ENCODE data around the gene COL11A2.

The COL11A2 gene

DNA sequence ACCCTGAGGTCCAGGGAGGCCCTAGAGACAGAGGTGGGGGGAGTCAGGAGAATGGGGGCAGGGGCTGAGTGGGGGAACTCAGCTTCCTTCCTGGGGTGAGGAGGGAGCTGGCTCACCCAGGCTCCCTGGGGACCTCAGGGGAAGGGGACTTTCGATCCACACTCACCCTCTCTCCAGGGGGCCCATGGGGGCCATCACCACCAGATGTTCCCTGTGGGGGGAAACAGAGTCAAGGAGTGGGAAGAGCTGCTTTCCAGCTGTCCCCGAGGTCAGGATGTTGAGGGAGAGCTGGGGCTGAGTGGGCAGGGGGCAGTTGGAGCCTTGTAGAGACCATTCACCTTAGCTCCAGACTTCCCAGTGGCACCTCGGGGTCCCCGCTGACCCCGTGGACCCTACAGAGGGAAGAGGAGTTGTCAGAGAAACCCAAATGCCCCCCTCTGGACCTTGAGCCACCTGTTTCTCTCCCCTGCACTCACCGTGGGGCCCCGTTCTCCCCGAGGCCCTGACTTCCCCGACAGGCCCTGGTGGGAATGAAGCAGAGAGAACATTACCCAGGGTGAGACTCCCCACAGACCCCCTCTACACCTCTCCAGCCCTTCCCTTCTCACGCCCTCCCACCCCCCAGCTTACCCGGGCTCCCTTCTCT lies 18.6 kb downstream of the COL11A2 start:
- Histone ChIP-seq H3K9me3 (ENCODE audit: low read depth, low read length) (no peaks in the 10 kb centered on the region), H3K4me3 (no peak overlapping the region), H3K27ac (no peak overlapping the region), H3K36me3 (ENCODE audit: insufficient read depth, low read length) (no peaks in the 10 kb centered on the region), H3K9ac (ENCODE audit: insufficient read length) (no peak overlapping the region)
- no peak for TF ChIP-seq FOXP2 (optimal IDR thresholded peaks at IDR 0.05; ENCODE audit: control extremely low read depth, extremely low read length, insufficient read depth)
- no peak for TF ChIP-seq EZH2 (IDR thresholded peaks at IDR 0.05)
- DNase-seq (ENCODE audit: low read depth, low spot score) = no peak

GRCh38 chr6:33172688-33173534 lies 19.4 kb downstream of the COL11A2 start:
- no peak for DNase-seq (ENCODE audit: low read depth, low spot score)
- Histone ChIP-seq H3K36me3 (ENCODE audit: insufficient read depth, low read length) (no peaks in the 10 kb centered on the region), H3K27ac (no peak overlapping the region), H3K9me3 (ENCODE audit: low read depth, low read length) (no peaks in the 10 kb centered on the region), H3K9ac (ENCODE audit: insufficient read length) (no peak overlapping the region), H3K4me3 (no peak overlapping the region)
- TF ChIP-seq EZH2 (IDR thresholded peaks at IDR 0.05) (no peak), POLR2AphosphoS5 (IDR thresholded peaks at IDR 0.05; ENCODE audit: borderline replicate concordance, low read depth, low read length) (no peak), FOXP2 (optimal IDR thresholded peaks at IDR 0.05; ENCODE audit: control extremely low read depth, extremely low read length, insufficient read depth) (no peak)

GRCh38 chr6:33171880-33172687 lies 20.2 kb downstream of the COL11A2 start:
- no peak for DNase-seq (ENCODE audit: low read depth, low spot score)

GRCh38 chr6:33171016-33171879 lies 21.0 kb downstream of the COL11A2 start:
- DNase-seq (ENCODE audit: low read depth, low spot score) = no peak
- no peaks in the 10 kb centered on the region for H3K36me3 ChIP-seq (ENCODE audit: insufficient read depth, low read length)
- H3K27ac ChIP-seq = no peak overlapping the region
- H3K9ac ChIP-seq (ENCODE audit: insufficient read length) = no peak overlapping the region
- H3K9me3 ChIP-seq (ENCODE audit: low read depth, low read length) = no peaks in the 10 kb centered on the region
- no peak overlapping the region for H3K4me3 ChIP-seq
- TF ChIP-seq POLR2AphosphoS5 (IDR thresholded peaks at IDR 0.05; ENCODE audit: borderline replicate concordance, low read depth, low read length) = no peak
- no peak for TF ChIP-seq FOXP2 (optimal IDR thresholded peaks at IDR 0.05; ENCODE audit: control extremely low read depth, extremely low read length, insufficient read depth)
- no peak for TF ChIP-seq EZH2 (IDR thresholded peaks at IDR 0.05)

More at GRCh38 chr6:33171880-33172687, 20.2 kb downstream of the COL11A2 start:
- Histone ChIP-seq H3K9ac (ENCODE audit: insufficient read length) (no peak overlapping the region), H3K27ac (no peak overlapping the region), H3K4me3 (no peak overlapping the region), H3K36me3 (ENCODE audit: insufficient read depth, low read length) (no peaks in the 10 kb centered on the region), H3K9me3 (ENCODE audit: low read depth, low read length) (no peaks in the 10 kb centered on the region)
- TF ChIP-seq POLR2AphosphoS5 (IDR thresholded peaks at IDR 0.05; ENCODE audit: borderline replicate concordance, low read depth, low read length) (no peak), FOXP2 (optimal IDR thresholded peaks at IDR 0.05; ENCODE audit: control extremely low read depth, extremely low read length, insufficient read depth) (no peak), EZH2 (IDR thresholded peaks at IDR 0.05) (no peak)

DNA sequence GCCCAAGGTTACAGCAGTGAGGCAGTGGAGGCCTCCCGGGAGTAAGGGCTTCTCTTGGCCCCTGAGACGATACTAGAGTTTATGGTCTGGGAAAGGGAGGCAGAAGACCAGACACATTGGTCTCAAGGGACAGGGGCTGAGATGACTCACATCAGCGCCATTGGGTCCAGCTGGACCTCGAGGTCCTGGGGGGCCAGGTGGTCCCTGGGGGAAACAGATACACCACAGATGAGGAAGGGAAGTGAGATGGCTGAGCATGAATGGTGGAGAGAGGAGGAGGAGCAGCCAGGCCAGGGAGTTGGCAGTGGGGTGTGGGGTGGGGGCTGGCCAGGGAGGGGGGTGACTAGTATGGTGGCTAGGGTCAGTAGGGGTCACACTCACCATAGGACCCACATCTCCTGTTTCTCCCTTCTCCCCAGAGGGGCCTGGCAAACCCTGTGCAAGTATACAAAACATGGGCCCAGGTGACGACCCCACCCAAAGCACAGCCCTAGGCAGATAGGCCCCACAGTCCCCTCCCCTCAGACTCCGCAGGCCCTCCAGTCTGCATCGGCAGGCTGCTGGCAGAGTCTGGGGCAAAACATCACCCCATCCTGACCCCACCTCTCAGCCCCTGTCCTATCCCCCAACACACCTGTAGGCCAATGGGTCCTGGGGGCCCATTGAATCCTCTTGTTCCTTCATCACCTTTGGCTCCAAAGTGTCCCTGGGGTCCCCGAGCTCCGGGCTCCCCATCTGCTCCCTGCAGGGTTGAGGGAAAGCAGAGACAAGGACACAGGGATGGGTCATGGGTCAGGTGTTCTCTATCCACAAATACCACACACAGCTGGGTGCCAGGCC lies 21.9 kb downstream of the COL11A2 start:
- TF ChIP-seq FOXP2 (optimal IDR thresholded peaks at IDR 0.05; ENCODE audit: control extremely low read depth, extremely low read length, insufficient read depth) (no peak), POLR2AphosphoS5 (IDR thresholded peaks at IDR 0.05; ENCODE audit: borderline replicate concordance, low read depth, low read length) (no peak), EZH2 (IDR thresholded peaks at IDR 0.05) (no peak)
- Histone ChIP-seq H3K27ac (no peak overlapping the region), H3K9ac (ENCODE audit: insufficient read length) (no peak overlapping the region), H3K36me3 (ENCODE audit: insufficient read depth, low read length) (no peaks in the 10 kb centered on the region), H3K9me3 (ENCODE audit: low read depth, low read length) (no peaks in the 10 kb centered on the region), H3K4me3 (no peak overlapping the region)
- no peak for DNase-seq (ENCODE audit: low read depth, low spot score)

- Histone ChIP-seq H3K36me3 (ENCODE audit: insufficient read depth, low read length) (no peaks in the 10 kb centered on the region), H3K9me3 (ENCODE audit: low read depth, low read length) (no peaks in the 10 kb centered on the region), H3K27ac (no peak overlapping the region), H3K9ac (ENCODE audit: insufficient read length) (no peak overlapping the region), H3K4me3 (no peak overlapping the region)
- TF ChIP-seq EZH2 (IDR thresholded peaks at IDR 0.05) (no peak), FOXP2 (optimal IDR thresholded peaks at IDR 0.05; ENCODE audit: control extremely low read depth, extremely low read length, insufficient read depth) (no peak), POLR2AphosphoS5 (IDR thresholded peaks at IDR 0.05; ENCODE audit: borderline replicate concordance, low read depth, low read length) (no peak)
- DNase-seq (ENCODE audit: low read depth, low spot score) = no peak
Measured at GRCh38 chr6:33169291-33170175, 22.7 kb downstream of the COL11A2 start.

Data from SK-N-MC (cell line).